ENCODE measurements around the gene KIRREL1. TPM values are rescaled to one million over a fixed set of nuclear protein-coding genes. Genes with fewer than 3 reads are reported as not detected.

KIRREL1 gene
- total RNA-seq, 1 donor from 2014 or later, result 166 TPM

DNA sequence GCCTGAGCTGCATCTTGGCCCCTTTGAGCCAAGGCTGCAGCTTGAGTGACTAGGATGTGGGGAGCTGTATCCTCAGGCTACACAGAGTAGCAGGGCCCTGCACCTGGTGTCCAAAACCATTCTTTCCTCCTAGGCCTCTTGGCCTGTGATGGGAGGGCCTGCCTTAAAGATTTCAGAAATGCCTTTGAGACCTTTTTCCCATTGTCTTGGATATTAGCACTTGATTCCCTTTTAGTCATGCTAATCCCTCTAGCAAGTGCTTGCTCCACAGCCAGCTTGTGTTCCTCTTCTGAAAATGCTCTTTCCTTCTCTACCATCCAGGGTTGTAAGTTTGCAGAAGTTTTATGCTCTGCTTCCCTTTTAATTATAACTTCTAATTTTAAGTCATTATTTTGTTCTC, 21.7 kb upstream of the KIRREL1 start:
- TF ChIP-seq, protein P1, sequence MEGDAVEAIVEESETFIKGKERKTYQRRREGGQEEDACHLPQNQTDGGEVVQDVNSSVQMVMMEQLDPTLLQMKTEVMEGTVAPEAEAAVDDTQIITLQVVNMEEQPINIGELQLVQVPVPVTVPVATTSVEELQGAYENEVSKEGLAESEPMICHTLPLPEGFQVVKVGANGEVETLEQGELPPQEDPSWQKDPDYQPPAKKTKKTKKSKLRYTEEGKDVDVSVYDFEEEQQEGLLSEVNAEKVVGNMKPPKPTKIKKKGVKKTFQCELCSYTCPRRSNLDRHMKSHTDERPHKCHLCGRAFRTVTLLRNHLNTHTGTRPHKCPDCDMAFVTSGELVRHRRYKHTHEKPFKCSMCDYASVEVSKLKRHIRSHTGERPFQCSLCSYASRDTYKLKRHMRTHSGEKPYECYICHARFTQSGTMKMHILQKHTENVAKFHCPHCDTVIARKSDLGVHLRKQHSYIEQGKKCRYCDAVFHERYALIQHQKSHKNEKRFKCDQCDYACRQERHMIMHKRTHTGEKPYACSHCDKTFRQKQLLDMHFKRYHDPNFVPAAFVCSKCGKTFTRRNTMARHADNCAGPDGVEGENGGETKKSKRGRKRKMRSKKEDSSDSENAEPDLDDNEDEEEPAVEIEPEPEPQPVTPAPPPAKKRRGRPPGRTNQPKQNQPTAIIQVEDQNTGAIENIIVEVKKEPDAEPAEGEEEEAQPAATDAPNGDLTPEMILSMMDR (IDR thresholded peaks at IDR 0.05), result no peak
- H3K36me3 Mint-ChIP-seq (ENCODE audit: low read depth), result peaks cover 4% of the 10 kb centered on the region

DNA sequence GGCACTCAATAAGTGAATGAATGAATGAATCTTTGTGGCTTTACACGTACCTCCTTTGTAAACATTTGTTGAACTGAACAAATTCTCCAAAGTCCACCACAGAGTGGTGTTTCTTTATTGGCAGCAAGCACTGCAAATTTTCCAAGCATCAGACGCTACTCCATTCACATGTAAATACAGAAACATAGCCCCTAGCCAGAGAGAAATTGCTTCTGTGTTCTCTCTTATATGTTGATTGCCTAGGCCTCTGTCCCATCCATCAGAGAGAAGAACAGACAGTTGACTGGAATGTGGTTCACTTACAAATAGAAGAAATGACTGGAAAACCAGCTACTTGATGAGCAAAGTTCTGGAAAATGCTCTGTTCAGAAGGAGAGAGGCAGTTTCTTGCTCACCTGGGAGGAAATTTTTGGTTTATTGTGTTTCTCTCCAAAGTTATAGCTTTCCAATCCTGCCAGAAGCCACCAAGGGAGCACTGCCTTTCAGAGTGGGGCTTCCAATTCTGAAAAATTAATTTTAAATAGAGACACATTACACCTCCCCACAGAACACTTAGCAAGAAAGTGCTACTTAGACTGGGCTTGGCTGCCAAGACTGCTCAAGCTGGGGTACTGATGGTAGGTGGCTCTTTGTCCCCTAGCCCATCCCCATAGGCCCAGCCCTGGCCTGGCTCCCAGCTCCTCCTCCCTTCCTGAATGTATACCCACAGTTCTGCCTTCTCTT, 18.1 kb upstream of the KIRREL1 start:
- TF ChIP-seq, protein P1 (IDR thresholded peaks at IDR 0.05), result no peak
- H3K36me3 Mint-ChIP-seq (ENCODE audit: low read depth), result peaks cover 4% of the 10 kb centered on the region
- peaks cover 12% of the 10 kb centered on the region for H3K27me3 Mint-ChIP-seq (ENCODE audit: low read depth)
- H3K27ac Mint-ChIP-seq (ENCODE audit: unreplicated experiment), result no peak overlapping the region
- H3K9me3 Mint-ChIP-seq (ENCODE audit: low read depth), result peaks cover 5% of the 10 kb centered on the region
- DNase-seq (ENCODE audit: low spot score), result no peak
- H3K4me1 Mint-ChIP-seq (ENCODE audit: low read depth), result no peaks in the 10 kb centered on the region
- no peak overlapping the region for H3K4me3 Mint-ChIP-seq (ENCODE audit: unreplicated experiment)

More for the DNA sequence above, 21.7 kb upstream of the KIRREL1 start:
- DNase-seq (ENCODE audit: low spot score), result no peak
- Mint-ChIP-seq H3K27me3 (ENCODE audit: low read depth) (peaks cover 7% of the 10 kb centered on the region), H3K9me3 (ENCODE audit: low read depth) (peaks cover 5% of the 10 kb centered on the region), H3K4me1 (ENCODE audit: low read depth) (peaks cover 19% of the 10 kb centered on the region), H3K4me3 (ENCODE audit: unreplicated experiment) (no peak overlapping the region), H3K27ac (ENCODE audit: unreplicated experiment) (no peak overlapping the region)

DNA sequence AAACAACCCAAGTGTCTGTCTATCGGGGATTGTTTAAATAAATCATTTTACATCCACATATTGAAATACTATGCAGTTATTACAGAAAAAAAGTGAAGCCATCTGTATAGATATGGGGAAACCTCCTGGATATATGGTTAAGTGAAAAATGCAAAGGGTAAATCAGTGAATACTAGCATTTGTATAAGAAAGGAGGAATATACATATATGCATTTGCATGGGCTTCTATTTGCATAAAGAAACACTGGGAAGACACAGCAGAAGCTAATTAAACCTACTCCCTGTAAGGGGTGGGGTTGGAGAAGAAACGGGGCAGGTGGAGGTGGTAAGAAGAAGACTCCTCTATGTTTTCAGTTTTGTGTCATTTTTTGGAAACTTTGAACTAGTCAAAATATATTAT, 16.6 kb upstream of the KIRREL1 start:
- DNase-seq (ENCODE audit: low spot score), result no peak
- no peak overlapping the region for H3K27ac Mint-ChIP-seq (ENCODE audit: unreplicated experiment)
- no peak overlapping the region for H3K4me3 Mint-ChIP-seq (ENCODE audit: unreplicated experiment)
- peaks cover 12% of the 10 kb centered on the region for H3K27me3 Mint-ChIP-seq (ENCODE audit: low read depth)
- TF ChIP-seq, protein P1 (IDR thresholded peaks at IDR 0.05), result no peak
- peaks cover 5% of the 10 kb centered on the region for H3K9me3 Mint-ChIP-seq (ENCODE audit: low read depth)
- H3K4me1 Mint-ChIP-seq (ENCODE audit: low read depth), result no peaks in the 10 kb centered on the region
- peaks cover 4% of the 10 kb centered on the region for H3K36me3 Mint-ChIP-seq (ENCODE audit: low read depth)

DNA sequence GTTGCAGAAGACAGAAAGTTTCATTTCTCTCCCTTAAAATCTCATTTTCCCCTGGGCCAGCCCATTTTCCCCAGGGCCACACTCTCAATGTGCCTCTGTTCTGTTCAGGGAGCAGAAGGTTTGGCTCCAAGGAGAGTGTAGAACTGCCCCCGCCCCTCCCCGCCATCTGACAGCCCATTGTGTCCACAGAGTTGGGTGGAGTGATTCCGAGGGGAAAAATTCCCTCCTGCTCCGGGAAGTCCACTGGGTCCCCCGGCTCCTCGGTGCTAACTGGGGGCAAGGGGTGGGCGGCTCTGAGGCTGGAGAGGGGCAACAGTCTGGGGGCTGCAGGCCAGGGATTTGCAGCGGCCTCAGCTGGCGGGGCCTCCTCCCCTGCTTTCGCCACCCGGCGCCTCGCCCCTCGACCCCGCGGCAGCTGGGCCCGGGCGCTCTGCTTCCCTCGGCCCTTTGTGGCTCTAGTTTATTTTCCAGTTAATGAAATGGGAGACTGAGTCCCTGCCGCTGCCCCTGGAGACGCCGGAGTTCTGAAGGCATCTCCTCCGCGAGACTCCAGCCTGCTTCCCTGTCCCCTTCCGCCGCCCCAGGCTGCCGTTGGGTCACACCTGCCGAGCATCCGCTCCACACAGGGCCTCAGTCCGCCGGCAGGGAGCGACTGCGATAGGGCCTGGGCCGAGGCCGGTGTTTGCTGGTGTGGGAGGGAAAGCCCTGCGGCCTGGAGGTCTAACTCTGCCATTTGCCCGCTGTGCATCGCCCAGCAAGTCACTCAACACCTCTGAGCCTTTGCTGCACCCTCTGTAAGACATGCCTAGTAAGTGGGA, 14.7 kb upstream of the KIRREL1 start:
- H3K9me3 Mint-ChIP-seq (ENCODE audit: low read depth), result peaks cover 5% of the 10 kb centered on the region
- no peak overlapping the region for H3K27ac Mint-ChIP-seq (ENCODE audit: unreplicated experiment)
- peaks cover 23% of the 10 kb centered on the region for H3K27me3 Mint-ChIP-seq (ENCODE audit: low read depth)
- peaks cover 4% of the 10 kb centered on the region for H3K36me3 Mint-ChIP-seq (ENCODE audit: low read depth)
- TF ChIP-seq, protein P1 (IDR thresholded peaks at IDR 0.05), result no peak
- no peak for DNase-seq (ENCODE audit: low spot score)
- no peak overlapping the region for H3K4me3 Mint-ChIP-seq (ENCODE audit: unreplicated experiment)
- H3K4me1 Mint-ChIP-seq (ENCODE audit: low read depth), result no peaks in the 10 kb centered on the region

DNA sequence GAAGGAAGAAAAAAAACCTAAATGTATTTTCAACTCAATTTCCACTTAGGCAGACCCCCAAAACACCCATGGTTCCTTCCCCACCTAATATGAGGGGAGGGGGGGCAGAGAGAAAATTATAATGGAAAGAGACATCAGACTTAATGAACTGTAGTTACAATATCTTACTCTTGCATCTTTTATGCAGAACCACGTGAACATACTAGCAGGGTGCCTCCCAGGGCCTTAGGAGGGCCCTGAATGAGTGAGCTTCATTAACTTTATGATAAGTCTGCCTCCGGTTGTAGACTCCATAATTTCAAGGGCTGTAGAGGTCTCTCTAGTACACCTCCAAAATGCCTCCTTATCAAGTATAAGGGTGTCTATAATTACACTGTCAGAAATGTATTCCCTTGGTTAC, 11.3 kb upstream of the KIRREL1 start:
- H3K27ac Mint-ChIP-seq (ENCODE audit: unreplicated experiment), result no peak overlapping the region
- peaks cover 30% of the 10 kb centered on the region for H3K27me3 Mint-ChIP-seq (ENCODE audit: low read depth)
- no peak overlapping the region for H3K4me3 Mint-ChIP-seq (ENCODE audit: unreplicated experiment)
- H3K36me3 Mint-ChIP-seq (ENCODE audit: low read depth), result no peaks in the 10 kb centered on the region
- no peaks in the 10 kb centered on the region for H3K4me1 Mint-ChIP-seq (ENCODE audit: low read depth)
- no peak for DNase-seq (ENCODE audit: low spot score)
- H3K9me3 Mint-ChIP-seq (ENCODE audit: low read depth), result no peaks in the 10 kb centered on the region
- TF ChIP-seq, protein P1 (IDR thresholded peaks at IDR 0.05), result no peak
